Activated T-helper 1 cell treated with anti-CD3 and anti-CD28 coated beads, Interleukin-12 subunit alpha, Interleukin-12 subunit beta, Interleukin-2, Interleukin-4 antibody, amounts not matched to agents 30 ng/mL and 10 ng/mL and 1 ng/mL, durations not matched to agents 14 hours and 24 hours and 36 hours (primary cell): Measurements from ENCODE around the gene BDH1. TPM values are rescaled to one million over a fixed set of nuclear protein-coding genes. Genes with fewer than 3 reads are reported as not detected.
A peak's percentile ranks its signal among the peaks of the same experiment; 100 is the strongest.
"Not testable (repeated sequence)": the region's sequence is repeated elsewhere in the genome, so short reads cannot be mapped to it uniquely, and the experiment has no call there.

Experiments used
- DNase-seq: peaks from one replicate; pipeline ENCODE4 v3.0.0; 2021; ENCODE audit warnings: low spot score
- H3K27ac Mint-ChIP-seq: one replicate; pipeline ENCODE4 v1.8.0; 2021; ENCODE audit warnings: mild to moderate bottlenecking, mixed read lengths
- H3K27me3 Mint-ChIP-seq: one replicate; pipeline ENCODE4 v1.8.0; 2022; ENCODE audit warnings: mild to moderate bottlenecking, moderate library complexity, mixed read lengths; ENCODE audit not compliant: insufficient read depth
- H3K36me3 Mint-ChIP-seq: one replicate; pipeline ENCODE4 v1.8.0; 2021; ENCODE audit warnings: low read depth, mixed read lengths
- H3K4me1 Mint-ChIP-seq: one replicate; pipeline ENCODE4 v1.8.0; 2021; ENCODE audit warnings: low read depth, mixed read lengths
- H3K4me3 Mint-ChIP-seq: one replicate; pipeline ENCODE4 v1.8.0; 2021; ENCODE audit warnings: mild to moderate bottlenecking, moderate library complexity, mixed read lengths
- H3K9me3 Mint-ChIP-seq: one replicate; pipeline ENCODE4 v1.8.0; 2021; ENCODE audit warnings: mixed read lengths
- intact Hi-C: fragments of 100-400 bp; cut with micrococcal nuclease; formaldehyde crosslinking; loops from one replicate; pipeline ENCODE4 v1.15.1; 2024
- total RNA-seq: library from RNA; stranded (reverse); gene quantifications from 2 replicates; pipeline ENCODE4 v1.2.3, GENCODE V29; 2022

BDH1 gene, protein sequence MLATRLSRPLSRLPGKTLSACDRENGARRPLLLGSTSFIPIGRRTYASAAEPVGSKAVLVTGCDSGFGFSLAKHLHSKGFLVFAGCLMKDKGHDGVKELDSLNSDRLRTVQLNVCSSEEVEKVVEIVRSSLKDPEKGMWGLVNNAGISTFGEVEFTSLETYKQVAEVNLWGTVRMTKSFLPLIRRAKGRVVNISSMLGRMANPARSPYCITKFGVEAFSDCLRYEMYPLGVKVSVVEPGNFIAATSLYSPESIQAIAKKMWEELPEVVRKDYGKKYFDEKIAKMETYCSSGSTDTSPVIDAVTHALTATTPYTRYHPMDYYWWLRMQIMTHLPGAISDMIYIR
- 120 and 126 TPM in 2 replicates for total RNA-seq

GRCh38 chr3:197555281-197556261 is at the start of gene BDH1:
TSS of gene BDH1 (minus strand) at chr3:197555968. CDS start at chr3:197546443, 9,525 bp downstream.
- intact Hi-C loops, result loop anchor here (2.0 to 5.0 kb wide), 3 partner anchors 71 to 689 kb away; partner anchors contain the start of genes DLG1 and SENP5
- DNase-seq, result peak; percentile 68
- Mint-ChIP-seq H3K36me3 (peaks cover 17% of the 10 kb centered on the region), H3K4me1 (peaks cover 39% of the 10 kb centered on the region), H3K27me3 (peaks cover 6% of the 10 kb centered on the region), H3K4me3 (peak within 1 kb of the TSS; percentile 93), H3K27ac (peak within 1 kb of the TSS; percentile 97), H3K9me3 (no peaks in the 10 kb centered on the region)

GRCh38 chr3:197603317-197603933 is 47.7 kb upstream of the BDH1 start:
- Mint-ChIP-seq H3K4me1 (peaks cover 7% of the 10 kb centered on the region), H3K4me3 (no peak overlapping the region), H3K27me3 (no peaks in the 10 kb centered on the region), H3K9me3 (no peaks in the 10 kb centered on the region), H3K27ac (no peak overlapping the region), H3K36me3 (peaks cover 25% of the 10 kb centered on the region)
- intact Hi-C loops, result no loop called here
- DNase-seq, result no peak

GRCh38 chr3:197602351-197602750 is 46.6 kb upstream of the BDH1 start:
- Mint-ChIP-seq H3K36me3 (peaks cover 14% of the 10 kb centered on the region), H3K4me1 (peaks cover 13% of the 10 kb centered on the region)
- H3K9me3 Mint-ChIP-seq, H3K4me3 Mint-ChIP-seq, DNase-seq, H3K27ac Mint-ChIP-seq, H3K27me3 Mint-ChIP-seq, intact Hi-C loops: not testable (repeated sequence)

- intact Hi-C loops, H3K9me3 Mint-ChIP-seq, H3K27ac Mint-ChIP-seq, H3K4me3 Mint-ChIP-seq, DNase-seq, H3K36me3 Mint-ChIP-seq, H3K27me3 Mint-ChIP-seq: not testable (repeated sequence)
- H3K4me1 Mint-ChIP-seq, result peaks cover 14% of the 10 kb centered on the region
Measured at GRCh38 chr3:197601566-197601840, 45.7 kb upstream of the BDH1 start.

DNA sequence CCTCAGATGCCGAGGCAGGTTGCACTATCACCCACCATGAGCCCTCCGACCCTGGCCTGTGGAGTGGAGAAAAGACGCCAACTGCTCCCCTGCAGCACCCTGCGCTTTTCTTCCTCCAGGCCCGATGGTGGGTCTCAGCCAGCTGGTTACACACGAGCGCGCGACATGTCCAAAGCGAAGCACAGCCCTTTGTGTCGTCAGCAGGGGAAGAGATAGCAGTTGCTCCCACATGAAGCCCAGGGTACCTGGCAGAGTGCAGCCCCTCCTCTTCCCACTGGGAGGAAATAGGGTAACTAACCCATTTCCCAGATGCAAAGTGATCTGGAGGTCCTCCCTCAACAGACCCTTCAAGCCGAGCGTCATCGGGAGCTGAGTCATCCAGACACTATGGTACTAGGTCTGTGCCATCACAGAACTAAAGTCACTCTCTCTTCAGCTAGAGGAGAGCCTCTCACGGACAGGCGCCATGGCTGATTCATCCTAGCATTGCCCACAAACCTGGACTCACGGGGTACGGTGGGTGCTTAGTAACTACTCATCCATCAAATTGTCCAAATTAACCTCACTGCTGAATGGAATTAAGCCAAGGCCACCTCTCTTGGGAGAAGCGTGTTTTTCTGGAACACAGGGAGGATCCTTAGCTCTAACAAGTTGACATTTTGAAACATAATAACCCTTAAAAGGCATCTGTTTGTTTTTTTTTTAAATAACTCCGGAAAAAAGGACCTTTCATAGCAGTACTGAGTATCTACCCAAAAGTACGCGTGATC is 45.2 kb upstream of the BDH1 start:
- no peak overlapping the region for H3K4me3 Mint-ChIP-seq
- H3K27me3 Mint-ChIP-seq, result peaks cover 4% of the 10 kb centered on the region
- peaks cover 5% of the 10 kb centered on the region for H3K36me3 Mint-ChIP-seq
- no peak overlapping the region for H3K27ac Mint-ChIP-seq
- intact Hi-C loops, result no loop called here
- no peaks in the 10 kb centered on the region for H3K9me3 Mint-ChIP-seq
- no peak for DNase-seq
- peaks cover 14% of the 10 kb centered on the region for H3K4me1 Mint-ChIP-seq

DNA sequence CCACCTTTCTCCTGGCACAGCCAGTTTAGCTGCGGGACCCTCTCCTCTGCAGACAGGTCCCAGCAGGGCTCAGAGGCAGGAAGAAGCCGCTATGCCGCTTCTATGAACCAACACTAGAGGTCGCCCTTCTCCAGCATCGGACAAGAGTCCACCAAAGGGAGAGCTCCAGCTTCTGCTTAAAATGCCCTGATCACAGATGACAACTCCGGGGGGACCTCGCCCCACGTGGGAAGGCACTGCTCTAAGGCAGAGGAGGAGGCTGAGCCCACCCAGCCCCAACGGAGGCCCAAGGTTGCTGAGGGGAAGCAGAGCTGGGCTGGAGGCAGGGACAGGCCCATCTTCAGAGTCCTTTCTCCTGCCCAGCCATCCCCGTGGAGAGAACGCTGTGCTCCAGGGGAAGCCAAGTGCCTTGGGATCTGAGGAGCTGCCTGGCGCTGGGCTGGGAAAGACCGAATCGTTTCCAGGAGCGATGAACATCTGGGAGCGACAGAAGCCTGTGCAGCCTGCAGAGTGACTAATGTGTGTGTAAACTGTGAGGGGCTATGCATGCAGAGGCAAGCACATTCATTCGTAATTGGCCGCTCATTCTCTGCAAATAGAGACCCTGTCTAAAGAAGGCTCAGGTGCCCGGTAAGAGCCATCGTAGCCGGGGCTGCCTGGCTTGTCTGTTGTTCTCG is 43.5 kb upstream of the BDH1 start:
- intact Hi-C loops, result loop anchor here (1.0 to 2.0 kb wide), 2 partner anchors 33 to 70 kb away; no protein-coding TSS in a partner anchor
- peaks cover 14% of the 10 kb centered on the region for H3K4me1 Mint-ChIP-seq
- peaks cover 2% of the 10 kb centered on the region for H3K36me3 Mint-ChIP-seq
- no peak overlapping the region for H3K27ac Mint-ChIP-seq
- H3K27me3 Mint-ChIP-seq, result peaks cover 4% of the 10 kb centered on the region
- no peaks in the 10 kb centered on the region for H3K9me3 Mint-ChIP-seq
- DNase-seq, result peak; percentile 71
- H3K4me3 Mint-ChIP-seq, result no peak overlapping the region

DNA sequence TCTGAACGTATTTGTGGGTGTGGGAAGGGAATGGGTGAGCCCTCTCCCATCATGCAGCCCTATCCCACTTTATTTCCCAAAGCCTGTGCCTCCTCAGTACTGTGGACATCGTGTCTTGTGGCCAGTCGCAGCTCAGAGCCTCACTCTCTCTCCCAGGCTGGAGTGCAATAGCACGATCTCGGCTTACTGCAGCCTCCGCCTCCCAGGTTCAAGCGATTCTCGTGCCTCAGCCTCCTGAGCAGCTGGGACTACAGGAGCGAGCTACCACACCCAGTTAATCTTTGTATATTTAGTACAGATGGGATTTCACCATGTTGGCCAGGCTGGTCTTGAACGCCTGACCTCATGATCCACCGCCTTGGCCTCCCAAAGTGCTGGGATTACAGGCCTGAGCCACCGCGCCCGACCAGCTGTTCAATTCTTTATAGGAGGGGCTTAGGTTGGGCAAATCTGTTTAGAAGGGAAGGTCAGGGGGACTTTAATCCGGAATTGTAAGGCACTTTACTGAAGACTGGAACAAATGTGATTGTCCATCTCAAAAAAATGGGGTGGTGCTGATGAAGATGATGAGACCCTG is 42.7 kb upstream of the BDH1 start:
- H3K4me1 Mint-ChIP-seq, result peaks cover 14% of the 10 kb centered on the region
- H3K9me3 Mint-ChIP-seq, result no peaks in the 10 kb centered on the region
- H3K27ac Mint-ChIP-seq, result no peak overlapping the region
- peaks cover 4% of the 10 kb centered on the region for H3K27me3 Mint-ChIP-seq
- no peaks in the 10 kb centered on the region for H3K36me3 Mint-ChIP-seq
- no peak overlapping the region for H3K4me3 Mint-ChIP-seq
- no peak for DNase-seq
- intact Hi-C loops, result loop anchor here (2.0 kb wide), 1 partner anchor 70 kb away; no protein-coding TSS in a partner anchor

DNA sequence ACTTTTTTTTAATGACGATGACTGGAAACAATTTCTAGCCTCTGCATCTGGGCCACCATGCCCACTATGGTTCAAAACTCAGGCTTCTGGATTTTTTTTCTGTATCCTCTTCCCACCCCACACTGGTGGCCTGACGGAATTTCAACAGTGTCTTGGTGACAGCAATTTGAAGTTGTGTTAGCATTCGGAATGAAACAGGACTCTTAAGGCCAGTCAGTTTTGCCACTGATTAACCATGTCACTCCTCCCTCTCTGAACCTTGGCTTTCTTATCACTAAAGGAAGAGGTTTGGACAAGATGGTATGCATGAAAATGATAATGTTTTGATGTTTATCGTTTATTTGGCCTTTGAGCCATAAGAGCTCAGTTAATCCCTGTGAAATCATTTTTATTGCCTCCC is 41.6 kb upstream of the BDH1 start:
- no peak overlapping the region for H3K4me3 Mint-ChIP-seq
- peaks cover 24% of the 10 kb centered on the region for H3K4me1 Mint-ChIP-seq
- intact Hi-C loops, result no loop called here
- peaks cover 4% of the 10 kb centered on the region for H3K27me3 Mint-ChIP-seq
- no peak for DNase-seq
- no peak overlapping the region for H3K27ac Mint-ChIP-seq
- peaks cover 3% of the 10 kb centered on the region for H3K36me3 Mint-ChIP-seq
- H3K9me3 Mint-ChIP-seq, result no peaks in the 10 kb centered on the region

DNA sequence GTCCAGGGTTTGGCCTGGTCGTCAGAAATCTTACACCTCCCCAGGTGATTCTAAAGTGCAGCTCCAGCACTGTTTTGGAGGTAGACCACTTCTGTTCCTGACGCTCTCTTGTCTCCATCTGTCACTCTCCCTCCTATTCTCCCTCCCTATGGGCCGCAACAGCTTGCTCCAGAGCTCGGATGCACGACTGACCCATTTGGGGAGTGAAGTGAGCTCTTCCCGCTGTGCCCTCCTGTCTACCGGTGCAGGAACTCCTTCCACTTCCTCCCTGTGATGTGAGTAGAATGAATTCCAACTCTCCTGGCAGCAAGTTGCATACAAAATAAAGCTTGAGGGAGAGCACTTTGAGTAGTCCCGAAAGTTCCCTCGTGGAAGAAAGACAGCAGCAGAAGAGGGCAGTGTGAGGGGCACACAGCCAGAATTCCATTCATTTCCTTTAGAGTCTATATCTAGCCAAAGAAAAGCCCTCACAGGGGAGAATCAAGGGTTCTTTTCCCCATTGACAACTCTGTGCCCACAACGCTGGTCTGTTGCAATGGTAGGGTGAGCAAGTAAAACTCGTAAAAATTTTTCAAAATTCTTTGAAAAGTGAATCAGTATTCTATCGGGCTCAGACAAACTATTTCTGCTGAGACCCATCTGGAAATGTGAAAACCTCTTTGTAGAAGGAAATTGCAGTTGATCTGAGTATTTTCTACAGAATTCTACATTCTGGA is 39.9 kb upstream of the BDH1 start:
- DNase-seq, result no peak
- intact Hi-C loops, result no loop called here
- no peak overlapping the region for H3K27ac Mint-ChIP-seq
- H3K9me3 Mint-ChIP-seq, result no peaks in the 10 kb centered on the region
- H3K27me3 Mint-ChIP-seq, result peaks cover 4% of the 10 kb centered on the region
- H3K4me1 Mint-ChIP-seq, result peaks cover 40% of the 10 kb centered on the region
- peaks cover 3% of the 10 kb centered on the region for H3K36me3 Mint-ChIP-seq
- H3K4me3 Mint-ChIP-seq, result no peak overlapping the region

DNA sequence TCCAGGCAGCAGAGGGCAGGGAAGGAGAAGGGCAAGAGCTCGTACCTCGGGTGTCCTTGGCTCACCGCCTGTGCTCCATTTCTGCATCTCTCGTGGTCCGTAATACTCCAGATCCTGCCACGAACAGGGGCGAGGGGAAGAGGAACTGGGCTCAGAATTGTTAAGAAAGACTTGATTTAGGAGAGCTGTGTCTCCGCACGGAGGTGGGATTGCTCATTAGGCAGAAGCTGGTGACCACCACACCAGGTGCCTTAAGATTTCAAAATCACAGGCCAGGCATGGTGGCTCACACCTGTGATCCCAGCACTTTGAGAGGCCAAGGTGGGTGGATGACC is 37.2 kb upstream of the BDH1 start:
- peaks cover 3% of the 10 kb centered on the region for H3K36me3 Mint-ChIP-seq
- H3K4me1 Mint-ChIP-seq, result peaks cover 40% of the 10 kb centered on the region
- DNase-seq, result no peak
- H3K9me3 Mint-ChIP-seq, result no peaks in the 10 kb centered on the region
- peaks cover 4% of the 10 kb centered on the region for H3K27me3 Mint-ChIP-seq
- no peak overlapping the region for H3K4me3 Mint-ChIP-seq
- intact Hi-C loops, result no loop called here
- H3K27ac Mint-ChIP-seq, result peak overlapping the region; percentile 87

GRCh38 chr3:197592361-197593045 is 36.7 kb upstream of the BDH1 start:
- peaks cover 3% of the 10 kb centered on the region for H3K36me3 Mint-ChIP-seq
- H3K9me3 Mint-ChIP-seq, result no peaks in the 10 kb centered on the region
- peak overlapping the region; percentile 87 for H3K27ac Mint-ChIP-seq
- intact Hi-C loops, result no loop called here
- H3K27me3 Mint-ChIP-seq, result peaks cover 2% of the 10 kb centered on the region
- H3K4me1 Mint-ChIP-seq, result peaks cover 36% of the 10 kb centered on the region
- DNase-seq, result no peak
- peak overlapping the region; percentile 48 for H3K4me3 Mint-ChIP-seq
